GM12878 (cell line): ENCODE data around the gene SHF. TPM values are rescaled to one million over a fixed set of nuclear protein-coding genes. Genes with fewer than 3 reads are reported as not detected.

Experiments used
- BHLHE40 ChIP-seq, 2 experiments: fragments of 450-650 bp in 1 of 2; IDR thresholded peaks; 2 replicates each; pipeline ENCODE4 v1.6.1; 2011 to 2017; ENCODE audit warnings: low read depth in 2 of 2, borderline replicate concordance in 1 of 2, improper control_type of control experiment in 1 of 2, low read length in 1 of 2, mild to moderate bottlenecking in 1 of 2
- CREB1 ChIP-seq: IDR thresholded peaks from 2 replicates; pipeline ENCODE4 v1.6.1; 2012; ENCODE audit warnings: low read depth, mild to moderate bottlenecking, inconsistent platforms
- CREM ChIP-seq: IDR thresholded peaks from 2 replicates; pipeline ENCODE4 v1.6.1; 2014; ENCODE audit warnings: antibody characterized with exemption, low read depth
- CTCF ChIP-seq, 3 experiments: IDR thresholded peaks in 2 of 3; conservative IDR thresholded peaks in 1 of 3; 2 replicates each; pipeline ENCODE4 v1.5.1; 2011; ENCODE audit warnings: low read depth in 3 of 3, low read length in 3 of 3, mild to moderate bottlenecking in 3 of 3, control low read depth in 2 of 3, moderate library complexity in 2 of 3, inconsistent platforms in 1 of 3, mixed read lengths in 1 of 3; ENCODE audit not compliant: control insufficient read depth in 2 of 3, insufficient read depth in 1 of 3; ENCODE audit errors: extremely low read depth in 1 of 3
- EGR1 ChIP-seq, 2 experiments: IDR thresholded peaks; 1 replicate in 1 of 2; 2 replicates in 1 of 2; pipeline ENCODE4 v1.6.1; 2011 to 2012; ENCODE audit warnings: low read depth in 2 of 2, low read length in 2 of 2, borderline replicate concordance in 1 of 2, mild to moderate bottlenecking in 1 of 2, moderate library complexity in 1 of 2
- ESRRA ChIP-seq: IDR thresholded peaks from 2 replicates; pipeline ENCODE4 v1.6.1; 2012; ENCODE audit warnings: mild to moderate bottlenecking, low read length, improper control_type of control experiment
- FOXM1 ChIP-seq: IDR thresholded peaks from 2 replicates; pipeline ENCODE4 v1.6.1; 2012; ENCODE audit warnings: low read depth, mild to moderate bottlenecking, inconsistent platforms, low read length, moderate library complexity
- HSF1 ChIP-seq: fragments of 150-350 bp; IDR thresholded peaks from 2 replicates; pipeline ENCODE4 v1.6.1; 2014; ENCODE audit warnings: mild to moderate bottlenecking, low read depth, low read length
- JUNB ChIP-seq: IDR thresholded peaks from 2 replicates; pipeline ENCODE4 v1.6.1; 2016; ENCODE audit warnings: antibody characterized with exemption, mild to moderate bottlenecking
- KLF5 ChIP-seq: fragments of 450-650 bp; IDR thresholded peaks from 2 replicates; pipeline ENCODE4 v1.6.1; 2014; ENCODE audit warnings: mild to moderate bottlenecking; ENCODE audit not compliant: partially characterized antibody
- PAX8 ChIP-seq: fragments of 450-650 bp; IDR thresholded peaks from 2 replicates; pipeline ENCODE4 v1.6.1; 2017; ENCODE audit warnings: mild to moderate bottlenecking, moderate library complexity
- POLR2AphosphoS2 ChIP-seq: IDR thresholded peaks from 2 replicates; pipeline ENCODE4 v1.6.1; 2011; ENCODE audit warnings: low read depth, mild to moderate bottlenecking, low read length, improper control_type of control experiment, moderate library complexity
- POU2F2 ChIP-seq: IDR thresholded peaks from 3 replicates; pipeline ENCODE4 v1.6.1; 2011; ENCODE audit warnings: low read depth, mild to moderate bottlenecking, low read length, borderline replicate concordance
- RAD51 ChIP-seq: fragments of 450-650 bp; IDR thresholded peaks from 2 replicates; pipeline ENCODE4 v1.6.1; 2016; ENCODE audit warnings: moderate library complexity, mild to moderate bottlenecking, inconsistent platforms
- RCOR1 ChIP-seq: conservative IDR thresholded peaks from 2 replicates; pipeline ENCODE4 v1.6.1; 2012; ENCODE audit warnings: low read depth, low read length, improper control_type of control experiment
- SMARCA5 ChIP-seq: fragments of 450-650 bp; IDR thresholded peaks from 2 replicates; pipeline ENCODE4 v1.6.1; 2017; ENCODE audit warnings: mild to moderate bottlenecking
- SREBF2 ChIP-seq: IDR thresholded peaks from 2 replicates; pipeline ENCODE4 v1.6.1; 2012; ENCODE audit warnings: mild to moderate bottlenecking, low read length
- SRF ChIP-seq, 2 experiments: IDR thresholded peaks; 2 replicates each; pipeline ENCODE4 v1.6.1; 2011; ENCODE audit warnings: low read depth in 2 of 2, low read length in 2 of 2, mild to moderate bottlenecking in 1 of 2, moderate library complexity in 1 of 2
- TCF7 ChIP-seq: IDR thresholded peaks from 2 replicates; pipeline ENCODE4 v1.6.1; 2014; ENCODE audit warnings: antibody characterized with exemption, borderline replicate concordance
- WRNIP1 ChIP-seq: IDR thresholded peaks from 2 replicates; pipeline ENCODE4 v1.6.1; 2011; ENCODE audit warnings: low read depth, low read length, improper control_type of control experiment, borderline replicate concordance
- YY1 ChIP-seq: IDR thresholded peaks from 2 replicates; pipeline ENCODE4 v1.6.1; 2011; ENCODE audit warnings: low read depth, mild to moderate bottlenecking, low read length
- ZNF687 ChIP-seq: fragments of 450-650 bp; IDR thresholded peaks from 2 replicates; pipeline ENCODE4 v1.6.1; 2017; ENCODE audit warnings: mild to moderate bottlenecking, moderate library complexity
- polyA plus RNA-seq, 11 experiments: library from polyadenylated mRNA; depleted of rRNA in 4 of 11; unstranded in 6 of 11; stranded (reverse) in 5 of 11; fragments of >200 nt; fragmentation: Nextera tagmentation in 4 of 11; fragmentation: Illumina TruSeq in 1 of 11; extraction: Ambion mirVana in 4 of 11; extraction: Trizol in 1 of 11; gene quantifications; 1 replicate in 1 of 11; 2 replicates in 10 of 11; pipeline versions ENCODE4 v1.2.1 to v1.2.3, GENCODE V29; 2011 to 2016; ENCODE audit warnings: inconsistent platforms in 2 of 11, missing spikeins in 2 of 11, low read depth in 1 of 11
- total RNA-seq, 4 experiments: library from RNA; depleted of rRNA in 3 of 4; stranded (reverse); fragments of >200 nt in 3 of 4; fragmentation: Illumina TruSeq in 1 of 4; extraction: Trizol in 1 of 4; gene quantifications; 2 replicates each; pipeline versions ENCODE4 v1.2.1 to v1.2.3, GENCODE V29; 2013 to 2021

SHF gene
- total and polyA plus RNA-seq, 10 of the 15 experiments (the other 5 are each of a cell fraction or from before 2014, with no cell fraction given), result 0.04 to 5.7 (median 1.0) TPM; not detected in 1

- TF ChIP-seq POU2F2 (peak; percentile 48; the same call in 1 of the 3 replicates), TCF7 (no peak), ESRRA (no peak), YY1 (peak; percentile 75), KLF5 (peak; percentile 24), EGR1 (IDR thresholded peaks at IDR 0.05; ENCODE audit: borderline replicate concordance in 1 of 2, low read depth in 2 of 2, low read length in 2 of 2) (peak in 1 of 2 experiments; percentile 42; a peak in 2 of 3 replicates), PAX8 (no peak), WRNIP1 (peak; percentile 92), ZNF687 (no peak), JUNB (no peak), RAD51 (no peak), SREBF2 (no peak), CREB1 (0 out of 2 replicates have a peak, but pooled peaks have one; percentile 35), BHLHE40 (IDR thresholded peaks at IDR 0.05; ENCODE audit: borderline replicate concordance in 1 of 2, low read depth in 2 of 2, low read length in 1 of 2) (peak; percentile 17 to 28; a peak in 1 of 4 replicates), SMARCA5 (peak; percentile 83; the same call in 1 of the 2 replicates), SRF (IDR thresholded peaks at IDR 0.05; ENCODE audit: low read depth in 2 of 2, low read length in 2 of 2) (0 out of 4 replicates have a peak, but pooled peaks of 1 of the 2 experiments have one; percentile 24), CREM (peak; percentile 55; the same call in 1 of the 2 replicates), POLR2AphosphoS2 (no peak), CTCF (IDR thresholded peaks at IDR 0.05 in 2 of 3, conservative IDR thresholded peaks at IDR 0.05 in 1 of 3; ENCODE audit: control insufficient read depth in 2 of 3, extremely low read depth in 1 of 3, insufficient read depth in 1 of 3, low read depth in 3 of 3, low read length in 3 of 3) (peak; percentile 100; a peak in 5 of 6 replicates), RCOR1 (0 out of 2 replicates have a peak, but pooled peaks have one; percentile 34), FOXM1 (peak; percentile 50; the same call in 1 of the 2 replicates), HSF1 (no peak)
These were observed 69.6 kb downstream of the SHF start (continued) for GRCh38 chr15:45118131-45118588.
